GM10248 (cell line): ENCODE measurements around the gene NUP98.

Experiments used
- CTCF ChIA-PET: fragments of 300-600 bp; sonication (Branson Sonifier 250); formaldehyde crosslinking; extraction: SDS; loops from one replicate; lab custom pipeline; 2021; ENCODE audit warnings: antibody characterized with exemption; lab: Yijun Ruan, JAX
- POLR2A ChIA-PET: fragments of 350-650 bp; sonication (Branson Sonifier 250); formaldehyde crosslinking; extraction: SDS; loops from one replicate; lab custom pipeline; 2020; ENCODE audit warnings: antibody characterized with exemption; lab: Yijun Ruan, JAX
- DNase-seq: peaks from one replicate; pipeline ENCODE4 v3.0.0; 2012; ENCODE audit errors: extremely low spot score
- TF ChIP-seq, protein P1 (sequence below): IDR thresholded peaks from 2 replicates; pipeline ENCODE4 v1.5.1; 2012; ENCODE audit warnings: mild to moderate bottlenecking, low read depth; ENCODE audit errors: extremely low read depth, missing control alignments, control extremely low read depth

The NUP98 gene

GRCh38 chr11:3807909-3808860 lies 10.8 kb upstream of the NUP98 start, which contains the start of gene PGAP2:
Gene PGAP2 (plus strand): TSS chr11:3808560. CDS start chr11:3811260, 2,700 bp downstream.
- CTCF ChIA-PET = interaction anchor here (0.6 to 5.2 kb wide), 45 partner anchors 8 to 290 kb away, joined by 3 to 47 read pairs (median 4); partner anchors contain the start of genes NUP98, RHOG and STIM1
- peak; percentile 80 for DNase-seq
- POLR2A ChIA-PET = interaction anchor here (0.8 to 1.1 kb wide), 3 partner anchors 10 to 12 kb away, joined by 3 to 5 read pairs (median 3); partner anchors contain the start of gene NUP98
- TF ChIP-seq, protein P1, sequence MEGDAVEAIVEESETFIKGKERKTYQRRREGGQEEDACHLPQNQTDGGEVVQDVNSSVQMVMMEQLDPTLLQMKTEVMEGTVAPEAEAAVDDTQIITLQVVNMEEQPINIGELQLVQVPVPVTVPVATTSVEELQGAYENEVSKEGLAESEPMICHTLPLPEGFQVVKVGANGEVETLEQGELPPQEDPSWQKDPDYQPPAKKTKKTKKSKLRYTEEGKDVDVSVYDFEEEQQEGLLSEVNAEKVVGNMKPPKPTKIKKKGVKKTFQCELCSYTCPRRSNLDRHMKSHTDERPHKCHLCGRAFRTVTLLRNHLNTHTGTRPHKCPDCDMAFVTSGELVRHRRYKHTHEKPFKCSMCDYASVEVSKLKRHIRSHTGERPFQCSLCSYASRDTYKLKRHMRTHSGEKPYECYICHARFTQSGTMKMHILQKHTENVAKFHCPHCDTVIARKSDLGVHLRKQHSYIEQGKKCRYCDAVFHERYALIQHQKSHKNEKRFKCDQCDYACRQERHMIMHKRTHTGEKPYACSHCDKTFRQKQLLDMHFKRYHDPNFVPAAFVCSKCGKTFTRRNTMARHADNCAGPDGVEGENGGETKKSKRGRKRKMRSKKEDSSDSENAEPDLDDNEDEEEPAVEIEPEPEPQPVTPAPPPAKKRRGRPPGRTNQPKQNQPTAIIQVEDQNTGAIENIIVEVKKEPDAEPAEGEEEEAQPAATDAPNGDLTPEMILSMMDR = peak; percentile 72

DNA sequence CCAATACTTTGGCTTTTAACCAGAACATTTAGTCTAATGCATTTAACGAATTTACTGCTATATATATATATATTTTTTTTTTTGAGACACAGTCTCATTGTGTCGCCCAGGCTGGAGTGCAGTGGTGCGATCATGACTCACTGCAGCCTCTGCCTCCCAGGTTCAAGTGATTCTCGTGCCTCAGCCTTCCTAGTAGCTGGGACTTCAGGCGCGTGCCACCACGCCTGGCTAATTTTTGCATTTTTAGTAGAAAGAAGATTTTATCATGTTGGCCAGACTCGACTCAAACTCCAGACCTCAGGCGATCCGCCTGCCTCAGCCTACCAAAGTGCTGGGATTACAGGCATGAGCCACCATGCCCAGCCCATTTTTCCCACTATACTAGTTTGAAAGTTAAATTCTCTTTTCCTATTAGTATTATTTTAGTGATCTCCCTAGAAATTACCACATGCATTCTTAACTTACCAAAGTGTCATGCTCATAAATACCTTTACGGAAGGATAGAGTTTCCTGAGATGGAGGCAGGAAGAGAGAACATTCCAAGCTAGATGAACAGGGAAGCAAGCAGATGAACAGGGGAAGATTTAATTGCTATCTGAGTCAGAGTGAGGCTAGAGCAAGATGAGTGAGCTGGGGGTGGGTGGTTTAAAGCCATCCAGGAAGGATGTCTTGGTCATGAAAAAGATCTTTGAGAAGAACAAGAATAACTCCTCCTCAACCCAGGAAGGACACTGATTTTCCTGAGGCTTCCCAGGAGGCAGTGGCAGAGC lies 6.6 kb upstream of the NUP98 start:
- CTCF ChIA-PET = interaction anchor here (1.4 to 1.5 kb wide), 2 partner anchors 10 to 20 kb away, joined by 4 read pairs; no protein-coding TSS in a partner anchor
- DNase-seq = no peak
- TF ChIP-seq, protein P1 = no peak
- POLR2A ChIA-PET = no interaction called here

GRCh38 chr11:3802011-3802790 lies 4.8 kb upstream of the NUP98 start:
- ChIA-PET POLR2A (no interaction called here), CTCF (no interaction called here)
- DNase-seq = no peak
- TF ChIP-seq, protein P1 = no peak

DNA sequence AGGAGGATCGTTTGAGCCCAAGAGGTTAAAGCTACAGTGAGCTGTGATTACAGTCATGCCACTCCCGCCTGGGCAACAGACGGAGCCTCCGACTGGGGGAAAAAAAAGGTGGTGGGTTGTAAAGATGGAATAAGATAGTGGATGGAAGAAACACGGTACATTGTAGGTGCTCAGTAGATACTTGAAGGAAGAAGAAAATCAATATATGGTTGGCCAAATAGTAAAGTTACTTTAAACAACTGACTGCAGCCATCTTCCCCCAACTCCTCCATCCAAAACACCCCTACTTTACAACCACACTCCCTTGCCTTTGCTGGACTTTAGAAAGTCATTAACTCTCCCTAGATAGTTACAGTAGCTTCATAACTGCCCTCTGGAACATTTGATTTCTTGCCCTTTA lies 2.5 kb upstream of the NUP98 start:
- ChIA-PET CTCF (interaction anchor here (2.2 to 3.9 kb wide), 2 partner anchors 9 to 272 kb away, joined by 7 to 39 read pairs; partner anchors contain the start of gene PGAP2), POLR2A (interaction anchor here (0.6 kb wide), 1 partner anchor 71 kb away, joined by 4 read pairs; no protein-coding TSS in a partner anchor)
- DNase-seq = no peak
- TF ChIP-seq, protein P1 = no peak

DNA sequence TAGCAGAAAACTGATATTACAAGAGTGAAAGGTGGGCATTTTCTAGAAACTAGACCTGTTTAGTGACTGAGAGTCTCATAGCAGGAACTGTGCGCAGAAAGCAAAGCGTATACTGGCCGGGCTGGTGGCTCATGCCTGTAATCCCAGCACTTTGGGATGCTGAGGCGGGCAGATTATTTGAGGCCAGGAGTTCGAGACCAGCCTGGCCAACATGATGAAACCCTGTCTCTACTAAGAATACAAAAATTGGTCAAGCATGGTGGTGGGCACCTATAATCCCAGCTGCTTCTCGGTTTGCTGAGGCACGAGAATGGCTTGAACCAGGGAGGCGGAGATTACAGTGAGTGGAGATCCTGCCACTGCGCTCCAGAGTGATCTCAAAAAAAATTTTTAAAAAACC lies 1.8 kb upstream of the NUP98 start:
- TF ChIP-seq, protein P1 = no peak
- ChIA-PET CTCF (interaction anchor here (1.3 to 3.9 kb wide), 4 partner anchors 10 to 273 kb away, joined by 3 to 39 read pairs (median 7); partner anchors contain the start of gene PGAP2), POLR2A (no interaction called here)
- DNase-seq = no peak
